ENCODE data around the gene LSMEM2. TPM values are rescaled to one million over a fixed set of nuclear protein-coding genes. Genes with fewer than 3 reads are reported as not detected.

LSMEM2 gene
- total and polyA plus RNA-seq, 9 of the 15 experiments (the other 6 are each of a cell fraction or from before 2014, with no cell fraction given) = not detected

DNA sequence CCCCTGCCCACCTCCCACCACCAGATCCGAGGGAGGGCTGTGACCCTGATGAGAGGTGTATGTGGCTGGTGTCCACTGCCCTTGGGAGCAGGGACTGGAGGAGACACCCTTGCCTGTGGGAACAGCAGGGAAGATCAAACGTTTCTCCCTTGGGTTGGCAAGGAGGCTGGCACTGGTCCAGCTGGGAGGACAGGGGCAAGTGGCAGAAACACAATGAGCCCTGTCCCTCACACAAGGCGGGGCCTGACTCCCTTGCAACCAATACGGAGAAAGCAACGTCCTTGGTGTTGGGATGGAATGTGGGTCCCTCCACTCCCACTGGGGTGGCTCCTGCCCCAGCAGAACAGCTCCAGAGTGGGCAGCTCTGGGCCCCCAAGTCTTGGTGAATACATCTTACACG is 38.4 kb downstream of the LSMEM2 start:
- no peak for DNase-seq (ENCODE audit: extremely low read depth in 1 of 4, low spot score in 3 of 4)
- intact Hi-C loops (cut with micrococcal nuclease) (no loop called here), in situ Hi-C loops (cut with MboI) (no loop called here)
- H2AFZ ChIP-seq (ENCODE audit: low read depth, low read length) = no peak overlapping the region
- H3K4me1 ChIP-seq (replicated peaks in 1 of 2; ENCODE audit: control insufficient read depth in 2 of 2, insufficient read depth in 2 of 2, low read length in 2 of 2) = peaks cover 27 to 59% of the 10 kb centered on the region in 2 experiments
- ChIA-PET POLR2A (interaction anchor here (0.7 to 1.1 kb wide), 5 partner anchors 11 to 543 kb away, joined by 3 to 5 read pairs (median 3); partner anchors contain the start of genes HYAL3, NAA80 and TUSC2), CTCF (ENCODE audit: low intra/inter-chr PET ratio) (no interaction called here)
- peak overlapping the region in 1 of 2 experiments; percentile 86; a peak in 2 of 4 replicates for H3K9ac ChIP-seq (ENCODE audit: insufficient read depth in 1 of 2, low read depth in 2 of 2, low read length in 2 of 2)
- no TSS peak for BruUV-seq (replicated peaks)
- no peaks in the 10 kb centered on the region for H3K9me1 ChIP-seq (ENCODE audit: control insufficient read depth, insufficient read depth, low read length)
- peaks cover 20% of the 10 kb centered on the region; the same call in 2 of the 3 replicates for H3K36me3 ChIP-seq (ENCODE audit: control insufficient read depth, insufficient read depth, low read length)
- H3K79me2 ChIP-seq (ENCODE audit: control insufficient read depth, insufficient read depth, low read length) = peaks cover 22% of the 10 kb centered on the region
- H3K27me3 ChIP-seq (ENCODE audit: control insufficient read depth in 2 of 2, insufficient read depth in 2 of 2, low read length in 2 of 2) = no peaks in the 10 kb centered on the region
- 30% methylated on average over 4 of the region's 6 CpGs for WGBS (ENCODE audit: insufficient coverage, low coverage, missing lambda C conversion rate)
- H3K4me2 ChIP-seq (ENCODE audit: insufficient read depth, low read length) = peak overlapping the region; percentile 65
- H3K27ac ChIP-seq (ENCODE audit: extremely low read depth, low read depth, low read length) = peak overlapping the region; percentile 47; the same call in 2 of the 3 replicates
- H3K9me3 ChIP-seq (replicated peaks; ENCODE audit: control insufficient read depth, insufficient read depth, low read depth, low read length) = no peaks in the 10 kb centered on the region
- H3K4me3 ChIP-seq = no peak overlapping the region
- FAIRE-seq = no peak
- TF ChIP-seq NFIC (IDR thresholded peaks at IDR 0.05) = peak; percentile 62
- peak; percentile 5 for TF ChIP-seq TBP (optimal IDR thresholded peaks at IDR 0.05; ENCODE audit: low read depth, low read length)
- no peak for TF ChIP-seq KLF10 (CRISPR knock-in tag; IDR thresholded peaks at IDR 0.05)
- no peak for ATAC-seq
- no peaks in the 10 kb centered on the region for H4K20me1 ChIP-seq (replicated peaks; ENCODE audit: control insufficient read depth, insufficient read depth, low read length)

GRCh38 chr3:50318163-50318562 is 39.3 kb downstream of the LSMEM2 start:
- H3K9me1 ChIP-seq (ENCODE audit: control insufficient read depth, insufficient read depth, low read length) = no peaks in the 10 kb centered on the region
- no TSS peak for BruUV-seq (replicated peaks)
- no peak for FAIRE-seq

More at GRCh38 chr3:50318163-50318562, 39.3 kb downstream of the LSMEM2 start:
- in situ Hi-C loops (cut with MboI) = no loop called here
- Histone ChIP-seq H2AFZ (ENCODE audit: low read depth, low read length) (no peak overlapping the region), H4K20me1 (replicated peaks; ENCODE audit: control insufficient read depth, insufficient read depth, low read length) (no peaks in the 10 kb centered on the region), H3K36me3 (ENCODE audit: control insufficient read depth, insufficient read depth, low read length) (peaks cover 20% of the 10 kb centered on the region; the same call in 2 of the 3 replicates), H3K4me1 (replicated peaks in 1 of 2; ENCODE audit: control insufficient read depth in 2 of 2, insufficient read depth in 2 of 2, low read length in 2 of 2) (peaks cover 27 to 68% of the 10 kb centered on the region in 2 experiments), H3K9me3 (replicated peaks; ENCODE audit: control insufficient read depth, insufficient read depth, low read depth, low read length) (no peaks in the 10 kb centered on the region), H3K9ac (ENCODE audit: insufficient read depth in 1 of 2, low read depth in 2 of 2, low read length in 2 of 2) (peak overlapping the region in 1 of 2 experiments; percentile 83; a peak in 2 of 4 replicates), H3K27ac (ENCODE audit: extremely low read depth, low read depth, low read length) (no peak overlapping the region), H3K4me3 (no peak overlapping the region), H3K4me2 (ENCODE audit: insufficient read depth, low read length) (no peak overlapping the region), H3K79me2 (ENCODE audit: control insufficient read depth, insufficient read depth, low read length) (peaks cover 22% of the 10 kb centered on the region), H3K27me3 (ENCODE audit: control insufficient read depth in 2 of 2, insufficient read depth in 2 of 2, low read length in 2 of 2) (no peaks in the 10 kb centered on the region)
- peak; percentile 23; the same call in 1 of the 2 replicates for TF ChIP-seq RBFOX2 (IDR thresholded peaks at IDR 0.05; ENCODE audit: low read depth, low read length)
- 0 out of 2 replicates have a peak, but pooled peaks have one; percentile 2 for TF ChIP-seq TFAP4 (CRISPR knock-in tag; IDR thresholded peaks at IDR 0.05; ENCODE audit: borderline replicate concordance)
- no peak for TF ChIP-seq FOXJ3 (CRISPR knock-in tag; IDR thresholded peaks at IDR 0.05)
- no peak for DNase-seq (ENCODE audit: extremely low read depth in 1 of 4, low spot score in 3 of 4)
- intact Hi-C loops (cut with micrococcal nuclease) = no loop called here
- CTCF ChIA-PET (ENCODE audit: low intra/inter-chr PET ratio) = no interaction called here
- WGBS (ENCODE audit: insufficient coverage, low coverage, missing lambda C conversion rate) = 83% methylated on average over 2 of the region's 11 CpGs
- ATAC-seq = no peak
- POLR2A ChIA-PET = interaction anchor here (0.6 to 1.0 kb wide), 2 partner anchors 10 to 19 kb away, joined by 3 read pairs; partner anchors contain the start of genes HYAL3, NAA80 and TUSC2
